IMR-90 (cell line): ENCODE results near the gene LTO1.

Source experiments
- BHLHE40 ChIP-seq: fragments of 150-350 bp; IDR thresholded peaks from 2 replicates; pipeline ENCODE4 v1.6.1; 2016; ENCODE audit warnings: mild to moderate bottlenecking, low read depth, low read length
- CEBPB ChIP-seq: IDR thresholded peaks from 2 replicates; pipeline ENCODE4 v1.6.1; 2012; ENCODE audit warnings: low read depth, low read length, improper control_type of control experiment
- CTCF ChIP-seq: conservative IDR thresholded peaks from 2 replicates; pipeline ENCODE4 v1.5.1; 2012; ENCODE audit warnings: mild to moderate bottlenecking, low read depth, low read length, improper control_type of control experiment
- FOS ChIP-seq: fragments of 150-350 bp; IDR thresholded peaks from 2 replicates; pipeline ENCODE4 v1.6.1; 2016; ENCODE audit warnings: low read depth, low read length
- MAFK ChIP-seq: IDR thresholded peaks from 2 replicates; pipeline ENCODE4 v1.6.1; 2012; ENCODE audit warnings: low read depth, low read length, improper control_type of control experiment
- MXI1 ChIP-seq: IDR thresholded peaks from 2 replicates; pipeline ENCODE4 v1.6.1; 2012; ENCODE audit warnings: low read depth, mild to moderate bottlenecking, low read length, moderate library complexity, borderline replicate concordance
- NFE2L2 ChIP-seq: fragments of 150-350 bp; IDR thresholded peaks from 2 replicates; pipeline ENCODE4 v1.6.1; 2016; ENCODE audit warnings: low read depth, mild to moderate bottlenecking, low read length
- POLR2A ChIP-seq: IDR thresholded peaks from 2 replicates; pipeline ENCODE4 v1.6.1; 2012; ENCODE audit warnings: mild to moderate bottlenecking, low read depth, low read length
- RAD21 ChIP-seq: IDR thresholded peaks from 2 replicates; pipeline ENCODE4 v1.6.1; 2012; ENCODE audit warnings: low read length, improper control_type of control experiment
- RCOR1 ChIP-seq: IDR thresholded peaks from 2 replicates; pipeline ENCODE4 v1.6.1; 2012; ENCODE audit warnings: mild to moderate bottlenecking, low read length, improper control_type of control experiment; ENCODE audit not compliant: insufficient replicate concordance
- RFX5 ChIP-seq: IDR thresholded peaks from 2 replicates; pipeline ENCODE4 v1.8.0; 2012; ENCODE audit warnings: low read depth, mild to moderate bottlenecking, low read length, moderate library complexity
- SMC3 ChIP-seq: fragments of 150-350 bp; IDR thresholded peaks from 2 replicates; pipeline ENCODE4 v1.6.1; 2016; ENCODE audit warnings: low read depth, mild to moderate bottlenecking, antibody characterized with exemption, low read length, moderate library complexity
- TF ChIP-seq, protein P1 (sequence below): fragments of 150-350 bp; IDR thresholded peaks from 2 replicates; pipeline ENCODE4 v1.6.1; 2017; ENCODE audit warnings: mild to moderate bottlenecking, antibody characterized with exemption, low read length, low read depth

GRCh38 chr11:69695581-69695980 lies 20.4 kb upstream of the LTO1 start:
- no peak for TF ChIP-seq CTCF
- no peak for TF ChIP-seq POLR2A
- no peak for TF ChIP-seq RFX5
- TF ChIP-seq BHLHE40, result no peak
- TF ChIP-seq MXI1, result no peak
- no peak for TF ChIP-seq NFE2L2
- no peak for TF ChIP-seq RCOR1
- TF ChIP-seq CEBPB, result no peak
- TF ChIP-seq FOS, result no peak
- TF ChIP-seq, protein P1, sequence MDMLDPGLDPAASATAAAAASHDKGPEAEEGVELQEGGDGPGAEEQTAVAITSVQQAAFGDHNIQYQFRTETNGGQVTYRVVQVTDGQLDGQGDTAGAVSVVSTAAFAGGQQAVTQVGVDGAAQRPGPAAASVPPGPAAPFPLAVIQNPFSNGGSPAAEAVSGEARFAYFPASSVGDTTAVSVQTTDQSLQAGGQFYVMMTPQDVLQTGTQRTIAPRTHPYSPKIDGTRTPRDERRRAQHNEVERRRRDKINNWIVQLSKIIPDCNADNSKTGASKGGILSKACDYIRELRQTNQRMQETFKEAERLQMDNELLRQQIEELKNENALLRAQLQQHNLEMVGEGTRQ, result no peak
- no peak for TF ChIP-seq SMC3
- no peak for TF ChIP-seq RAD21
- no peak for TF ChIP-seq MAFK
